ENCODE results near the gene SCLY. TPM values are rescaled to one million over a fixed set of nuclear protein-coding genes. Genes with fewer than 3 reads are reported as not detected.
A peak's percentile ranks its signal among the peaks of the same experiment; 100 is the strongest.

The SCLY gene
- total RNA-seq, 1 experiment from 2014 or later = 28.7 TPM

- no peak for TF ChIP-seq TCF7L2 (IDR thresholded peaks at IDR 0.05; ENCODE audit: borderline replicate concordance, extremely low read depth, insufficient read depth, insufficient read length)
- TF ChIP-seq REST (IDR thresholded peaks at IDR 0.05; ENCODE audit: low read depth) = no peak
- no peak for TF ChIP-seq JUND (IDR thresholded peaks at IDR 0.05)
- TF ChIP-seq RAD21 (IDR thresholded peaks at IDR 0.05; ENCODE audit: low read depth) = peak; percentile 74
- no peak for TF ChIP-seq MAX (IDR thresholded peaks at IDR 0.05)
- no peak for TF ChIP-seq POLR2AphosphoS5 (IDR thresholded peaks at IDR 0.05; ENCODE audit: low read depth, low read length)
Observed at GRCh38 chr2:238106698-238107524, 46.1 kb downstream of the SCLY start (continued).

- no peak overlapping the region for H3K27ac ChIP-seq (ENCODE audit: low read depth, low read length)
- H3K36me3 ChIP-seq (ENCODE audit: control insufficient read depth in 1 of 2, insufficient read depth in 2 of 2, low read length in 2 of 2) = no peaks in the 10 kb centered on the region
- no peaks in the 10 kb centered on the region for H3K9me2 ChIP-seq (ENCODE audit: insufficient read depth)
- H4K20me1 ChIP-seq (ENCODE audit: insufficient read depth) = no peaks in the 10 kb centered on the region
- H3K4me1 ChIP-seq (ENCODE audit: control insufficient read depth in 1 of 2, insufficient read depth in 2 of 2, low read length in 2 of 2) = peaks cover 0 to 3% of the 10 kb centered on the region in 2 experiments; a peak in 1 of 4 replicates
- H3K9ac ChIP-seq (ENCODE audit: low read length) = no peak overlapping the region
- TF ChIP-seq SIN3A (IDR thresholded peaks at IDR 0.05; ENCODE audit: low read depth) (no peak), POLR2AphosphoS5 (IDR thresholded peaks at IDR 0.05; ENCODE audit: low read depth, low read length) (no peak), EZH2 (IDR thresholded peaks at IDR 0.05) (no peak), CTCF (IDR thresholded peaks at IDR 0.05 in 2 of 3, conservative IDR thresholded peaks at IDR 0.05 in 1 of 3; ENCODE audit: borderline replicate concordance in 1 of 3, insufficient read depth in 1 of 3, low read depth in 2 of 3, low read length in 2 of 3) (no peak), FOSL1 (IDR thresholded peaks at IDR 0.05; ENCODE audit: low read depth) (no peak), POLR2A (IDR thresholded peaks at IDR 0.05; ENCODE audit: borderline replicate concordance, extremely low read depth, insufficient read depth, insufficient read length) (no peak)
- POLR2A ChIA-PET = no interaction called here
- BruUV-seq (replicated peaks) = no TSS peak
- H3K9me3 ChIP-seq (ENCODE audit: control insufficient read depth in 1 of 2, insufficient read depth in 1 of 2, low read depth in 1 of 2, low read length in 2 of 2) = no peaks in the 10 kb centered on the region
- H3K27me3 ChIP-seq (ENCODE audit: insufficient read depth, low read length) = no peaks in the 10 kb centered on the region
- no peak overlapping the region for H3K4me3 ChIP-seq (replicated peaks in 1 of 2; ENCODE audit: low read depth in 1 of 2, low read length in 2 of 2)
- ATAC-seq = peak; percentile 38; the same call in 1 of the 2 replicates
- intact Hi-C loops (cut with micrococcal nuclease) = loop anchor here (1.0 kb wide), 1 partner anchor 249 kb away; no protein-coding TSS in a partner anchor
- no peak for DNase-seq (ENCODE audit: low read depth, low spot score)
- no peaks in the 10 kb centered on the region for H3K79me2 ChIP-seq (ENCODE audit: insufficient read depth, low read length)
- RAD21 ChIA-PET (ENCODE audit: low non-redundant PET in 1 of 2, low total read pairs in 2 of 2, uncharacterized antibody in 2 of 2, unreplicated experiment in 2 of 2) = no interaction called here
- 0 out of 2 replicates have a peak overlapping the region, but pooled peaks have one; percentile 19 for H3K4me2 ChIP-seq (ENCODE audit: low read length)
- no peak overlapping the region for H2AFZ ChIP-seq (ENCODE audit: low read depth, low read length, poor library complexity, severe bottlenecking)
- CTCF ChIA-PET = no interaction called here
Observed at GRCh38 chr2:238107525-238108422, 47.0 kb downstream of the SCLY start.
